Esophagus muscularis mucosa (tissue), 4 donors: ENCODE data around the gene PTPRD.

ENCODE experiments used
- CTCF ChIP-seq, 3 experiments: fragments of 200-600 bp in 2 of 3; fragments of 450-650 bp in 1 of 3; sonication (generic) in 2 of 3; IDR thresholded peaks; one replicate each; pipeline ENCODE4 v1.5.1; 2017 to 2019; ENCODE audit warnings: antibody characterized with exemption in 3 of 3, mild to moderate bottlenecking in 2 of 3, moderate library complexity in 1 of 3
- EP300 ChIP-seq: sonication (generic); formaldehyde crosslinking; IDR thresholded peaks from one replicate; pipeline ENCODE4 v1.6.1; 2017; ENCODE audit warnings: antibody characterized with exemption
- POLR2A ChIP-seq: fragments of 450-650 bp; IDR thresholded peaks from one replicate; pipeline ENCODE4 v1.6.1; 2017; ENCODE audit warnings: antibody characterized with exemption, moderate library complexity, mild to moderate bottlenecking, low read depth
- POLR2AphosphoS5 ChIP-seq, 2 donors: sonication (generic); formaldehyde crosslinking; IDR thresholded peaks; one replicate each; pipeline ENCODE4 v1.6.1; 2017; ENCODE audit warnings: antibody characterized with exemption in 2 of 2

- TF ChIP-seq CTCF (IDR thresholded peaks at IDR 0.05) (no peak), POLR2A (no peak), EP300 (no peak), POLR2AphosphoS5 (IDR thresholded peaks at IDR 0.05) (no peak)
Measured at GRCh38 chr9:8434621-8435020, 2178.2 kb downstream of the PTPRD start.
